C4-2B (cell line): ENCODE data around the gene MOV10L1.

ENCODE experiments used
- H3K27ac ChIP-seq: fragments of 450-650 bp; 2 replicates; pipeline ENCODE4 v1.5.1; 2017
- CTCF ChIP-seq: fragments of 450-650 bp; conservative IDR thresholded peaks from 2 replicates; pipeline ENCODE4 v1.5.1; 2017; ENCODE audit warnings: mild to moderate bottlenecking
- ZFX ChIP-seq: fragments of 450-650 bp; IDR thresholded peaks from 2 replicates; pipeline ENCODE4 v1.6.1; 2017

Gene MOV10L1

GRCh38 chr22:50178871-50179869 lies 89.4 kb downstream of the MOV10L1 start:
- TF ChIP-seq CTCF (no peak), ZFX (no peak)
- no peak overlapping the region for H3K27ac ChIP-seq

- TF ChIP-seq CTCF: no peak
- no peak for TF ChIP-seq ZFX
Measured at GRCh38 chr22:50179937-50180726, 90.3 kb downstream of the MOV10L1 start.

GRCh38 chr22:50180727-50181521 lies 91.1 kb downstream of the MOV10L1 start:
- no peak for TF ChIP-seq CTCF
- no peak for TF ChIP-seq ZFX
- H3K27ac ChIP-seq: no peak overlapping the region

More at GRCh38 chr22:50179937-50180726, 90.3 kb downstream of the MOV10L1 start:
- H3K27ac ChIP-seq: no peak overlapping the region

- H3K27ac ChIP-seq: peak overlapping the region; percentile 69
- TF ChIP-seq CTCF (no peak), ZFX (no peak)
Measured at GRCh38 chr22:50182176-50183081, 92.6 kb downstream of the MOV10L1 start.

- TF ChIP-seq CTCF (no peak), ZFX (no peak)
- peak overlapping the region; percentile 69 for H3K27ac ChIP-seq
Measured at GRCh38 chr22:50183141-50183971, 93.5 kb downstream of the MOV10L1 start.
